GM06990 (cell line): ENCODE measurements around the gene CERCAM.
"Not testable (repeated sequence)": the region's sequence is repeated elsewhere in the genome, so short reads cannot be mapped to it uniquely, and the experiment has no call there.

Experiments
- DNase-seq: peaks from one replicate; pipeline ENCODE4 v3.0.0-alpha.2; 2011; ENCODE audit not compliant: insufficient read length; ENCODE audit errors: extremely low read depth
- H3K27me3 ChIP-seq: replicated peaks from 2 replicates; pipeline ENCODE4 v1.6.0; 2011; ENCODE audit warnings: low read length; ENCODE audit not compliant: control insufficient read depth, insufficient read depth
- H3K36me3 ChIP-seq: 2 replicates; pipeline ENCODE4 v1.5.1; 2011; ENCODE audit warnings: low read length; ENCODE audit not compliant: control insufficient read depth, insufficient read depth
- H3K4me3 ChIP-seq: replicated peaks from 2 replicates; pipeline ENCODE4 v1.5.1; 2011; ENCODE audit warnings: low read depth, mild to moderate bottlenecking, control low read depth, low read length
- TF ChIP-seq, protein P1 (sequence below): IDR thresholded peaks from 2 replicates; pipeline ENCODE4 v1.5.1; 2011; ENCODE audit warnings: low read length, control low read depth, mild to moderate bottlenecking, inconsistent platforms; ENCODE audit not compliant: insufficient read depth, poor library complexity, severe bottlenecking

CERCAM gene

DNA sequence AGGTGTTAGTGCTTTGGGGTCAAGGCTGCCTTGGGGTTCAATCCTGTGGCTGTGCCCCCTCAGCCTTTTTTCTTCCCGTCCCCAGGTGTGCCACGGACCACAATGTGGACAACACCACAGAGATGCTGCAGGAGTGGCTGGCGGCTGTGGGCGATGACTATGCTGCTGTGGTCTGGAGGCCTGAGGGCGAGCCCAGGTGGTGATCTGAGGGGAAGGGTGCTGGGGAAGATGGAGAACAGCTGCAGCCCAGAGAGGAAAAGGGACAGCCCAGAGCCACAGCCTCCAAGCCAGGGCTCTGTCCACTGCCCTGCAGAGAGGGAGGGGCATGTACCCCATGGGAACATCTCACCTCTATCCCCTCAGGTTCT, 2.1 kb downstream of the CERCAM start:
- no peak for DNase-seq
- H3K4me3 ChIP-seq: no peak overlapping the region
- TF ChIP-seq, protein P1, sequence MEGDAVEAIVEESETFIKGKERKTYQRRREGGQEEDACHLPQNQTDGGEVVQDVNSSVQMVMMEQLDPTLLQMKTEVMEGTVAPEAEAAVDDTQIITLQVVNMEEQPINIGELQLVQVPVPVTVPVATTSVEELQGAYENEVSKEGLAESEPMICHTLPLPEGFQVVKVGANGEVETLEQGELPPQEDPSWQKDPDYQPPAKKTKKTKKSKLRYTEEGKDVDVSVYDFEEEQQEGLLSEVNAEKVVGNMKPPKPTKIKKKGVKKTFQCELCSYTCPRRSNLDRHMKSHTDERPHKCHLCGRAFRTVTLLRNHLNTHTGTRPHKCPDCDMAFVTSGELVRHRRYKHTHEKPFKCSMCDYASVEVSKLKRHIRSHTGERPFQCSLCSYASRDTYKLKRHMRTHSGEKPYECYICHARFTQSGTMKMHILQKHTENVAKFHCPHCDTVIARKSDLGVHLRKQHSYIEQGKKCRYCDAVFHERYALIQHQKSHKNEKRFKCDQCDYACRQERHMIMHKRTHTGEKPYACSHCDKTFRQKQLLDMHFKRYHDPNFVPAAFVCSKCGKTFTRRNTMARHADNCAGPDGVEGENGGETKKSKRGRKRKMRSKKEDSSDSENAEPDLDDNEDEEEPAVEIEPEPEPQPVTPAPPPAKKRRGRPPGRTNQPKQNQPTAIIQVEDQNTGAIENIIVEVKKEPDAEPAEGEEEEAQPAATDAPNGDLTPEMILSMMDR: no peak
- H3K27me3 ChIP-seq: no peaks in the 10 kb centered on the region
- H3K36me3 ChIP-seq: no peaks in the 10 kb centered on the region

DNA sequence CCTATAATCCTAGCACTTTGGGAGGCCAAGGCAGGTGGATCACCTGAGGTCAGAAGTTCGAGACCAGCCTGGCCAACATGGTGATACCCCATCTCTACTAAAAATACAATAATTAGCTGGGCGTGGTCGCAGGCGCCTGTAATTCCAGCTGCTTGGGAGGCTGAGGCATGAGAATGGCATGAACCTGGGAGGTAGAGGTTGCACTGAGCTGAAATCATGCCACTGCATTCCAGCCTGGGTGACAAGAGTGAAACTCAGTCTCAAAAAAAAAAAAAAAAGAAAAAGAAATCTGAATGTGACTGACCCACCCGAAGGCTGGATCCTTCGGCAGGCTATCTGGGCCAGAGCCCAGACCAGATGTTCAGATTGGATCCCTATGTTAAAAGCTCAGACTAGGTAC, 2.7 kb downstream of the CERCAM start:
- not testable (repeated sequence) for DNase-seq, H3K36me3 ChIP-seq, H3K27me3 ChIP-seq, H3K4me3 ChIP-seq

DNA sequence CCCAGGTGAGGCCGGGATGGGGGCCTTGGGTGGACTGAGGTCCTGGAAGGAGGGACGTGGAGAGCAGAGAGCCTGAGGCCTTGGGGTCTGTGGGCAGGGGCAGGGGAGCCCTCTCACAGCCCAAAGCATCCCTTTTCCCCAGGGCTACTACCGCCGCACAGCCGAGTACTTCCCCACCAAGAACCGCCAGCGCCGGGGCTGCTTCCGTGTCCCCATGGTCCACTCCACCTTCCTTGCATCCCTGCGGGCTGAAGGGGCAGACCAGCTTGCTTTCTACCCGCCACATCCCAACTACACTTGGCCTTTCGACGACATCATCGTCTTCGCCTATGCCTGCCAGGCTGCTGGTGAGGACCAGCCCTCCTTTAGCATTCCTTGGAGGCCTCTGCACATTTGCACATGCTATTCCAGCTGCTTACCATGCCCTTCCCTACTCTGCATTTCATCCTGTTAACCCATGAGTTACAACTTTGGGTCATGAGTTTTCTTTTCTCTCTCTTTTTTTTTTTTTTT, 3.7 kb downstream of the CERCAM start:
- no peaks in the 10 kb centered on the region for H3K27me3 ChIP-seq
- no peaks in the 10 kb centered on the region for H3K36me3 ChIP-seq
- TF ChIP-seq, protein P1: no peak
- DNase-seq: no peak
- H3K4me3 ChIP-seq: no peak overlapping the region

- TF ChIP-seq, protein P1: no peak
- DNase-seq: no peak
- no peaks in the 10 kb centered on the region for H3K36me3 ChIP-seq
- no peaks in the 10 kb centered on the region for H3K27me3 ChIP-seq
- no peak overlapping the region for H3K4me3 ChIP-seq
Measured at GRCh38 chr9:128428644-128429512, 8.2 kb downstream of the CERCAM start.

- Histone ChIP-seq H3K27me3 (no peaks in the 10 kb centered on the region), H3K36me3 (no peaks in the 10 kb centered on the region), H3K4me3 (no peak overlapping the region)
- DNase-seq: no peak
- TF ChIP-seq, protein P1: no peak
Measured at GRCh38 chr9:128429513-128430086, 8.9 kb downstream of the CERCAM start.

GRCh38 chr9:128431207-128431606, 10.6 kb downstream of the CERCAM start:
- DNase-seq: no peak
- TF ChIP-seq, protein P1: no peak

More at GRCh38 chr9:128431207-128431606, 10.6 kb downstream of the CERCAM start:
- H3K4me3 ChIP-seq: no peak overlapping the region
- H3K36me3 ChIP-seq: no peaks in the 10 kb centered on the region
- H3K27me3 ChIP-seq: no peaks in the 10 kb centered on the region
